K562 (cell line): ENCODE results near the gene GMNN. TPM values are rescaled to one million over a fixed set of nuclear protein-coding genes. Genes with fewer than 3 reads are reported as not detected.

Source experiments
- ATAC-seq: fragments of 200-7000 bp; cut with Tn5 transposase; 3 replicates; pipeline ENCODE4 v1.9.1; 2020; ENCODE audit warnings: moderate library complexity
- BruUV-seq: library from RNA; stranded (reverse); fragments of 400-500 nt; replicated peaks from 2 replicates; lab custom pipeline; 2021; lab: Mats Ljungman, UMichigan
- CTCF ChIA-PET: fragments of 300-600 bp; formaldehyde crosslinking; extraction: SDS; loops from one replicate; lab custom pipeline; 2021; ENCODE audit warnings: low intra/inter-chr PET ratio; lab: Yijun Ruan, JAX
- POLR2A ChIA-PET: fragments of 300-600, 350-650 bp; sonication (Branson Sonifier 250); formaldehyde crosslinking; extraction: SDS; loops from one replicate; lab custom pipeline; 2021; ENCODE audit warnings: antibody characterized with exemption, inconsistent platforms; lab: Yijun Ruan, JAX
- DNase-seq, 4 experiments: peaks; one replicate each; pipeline versions ENCODE4 v3.0.0 to v3.0.0-alpha.2; 2011 to 2018; ENCODE audit warnings: low spot score in 3 of 4, mixed read lengths in 3 of 4; ENCODE audit errors: extremely low read depth in 1 of 4
- FAIRE-seq: peaks from 2 replicates; lab custom pipeline; 2011; peaks lifted over from hg19 to GRCh38; lab: Jason Lieb, UNC
- H2AFZ ChIP-seq: 2 replicates; pipeline ENCODE4 v1.6.0; 2011; ENCODE audit warnings: low read depth, low read length, control low read depth, inconsistent platforms
- H3K27ac ChIP-seq: fragments of 200-600 bp; 3 replicates; pipeline ENCODE4 v1.8.0; 2011; ENCODE audit warnings: low read depth, mild to moderate bottlenecking, control low read depth, inconsistent platforms, low read length, moderate library complexity, mixed read lengths; ENCODE audit errors: extremely low read depth
- H3K27me3 ChIP-seq, 2 experiments: fragments of 300-600 bp in 1 of 2; 2 replicates in 1 of 2; 3 replicates in 1 of 2; pipeline versions ENCODE4 v1.6.0 to v1.8.0; 2011; ENCODE audit warnings: inconsistent platforms in 2 of 2, low read length in 2 of 2, mild to moderate bottlenecking in 1 of 2, mixed read lengths in 1 of 2, moderate library complexity in 1 of 2; ENCODE audit not compliant: control insufficient read depth in 2 of 2, insufficient read depth in 2 of 2
- H3K36me3 ChIP-seq: fragments of 300-600 bp; 3 replicates; pipeline ENCODE4 v1.8.0; 2011; ENCODE audit warnings: mild to moderate bottlenecking, low read length, inconsistent platforms; ENCODE audit not compliant: control insufficient read depth, insufficient read depth
- H3K4me1 ChIP-seq, 2 experiments: fragments of 200-600 bp in 1 of 2; replicated peaks in 1 of 2; 2 replicates in 1 of 2; 3 replicates in 1 of 2; pipeline versions ENCODE4 v1.5.1 to v1.8.0; 2011; ENCODE audit warnings: inconsistent platforms in 2 of 2, low read length in 2 of 2, mild to moderate bottlenecking in 1 of 2, mixed read lengths in 1 of 2, moderate library complexity in 1 of 2; ENCODE audit not compliant: control insufficient read depth in 2 of 2, insufficient read depth in 2 of 2
- H3K4me2 ChIP-seq: 2 replicates; pipeline ENCODE4 v1.6.1; 2011; ENCODE audit warnings: low read length, control low read depth, inconsistent platforms, mixed read lengths; ENCODE audit not compliant: insufficient read depth
- H3K4me3 ChIP-seq: fragments of 200-600 bp; sonication (generic), shearing (Covaris generic); 2 replicates; pipeline ENCODE4 v1.5.1; 2016; ENCODE audit warnings: control low read depth, inconsistent platforms
- H3K79me2 ChIP-seq: fragments of 200-600 bp; 3 replicates; pipeline ENCODE4 v1.8.0; 2011; ENCODE audit warnings: low read length, inconsistent platforms; ENCODE audit not compliant: control insufficient read depth, insufficient read depth
- H3K9ac ChIP-seq, 2 experiments: 2 replicates each; pipeline versions ENCODE4 v1.6.0 to v1.6.1; 2011; ENCODE audit warnings: low read depth in 2 of 2, low read length in 2 of 2, control low read depth in 1 of 2, inconsistent platforms in 1 of 2, mild to moderate bottlenecking in 1 of 2, mixed read lengths in 1 of 2; ENCODE audit not compliant: insufficient read depth in 1 of 2
- H3K9me1 ChIP-seq: one replicate; pipeline ENCODE4 v1.6.0; 2011; ENCODE audit warnings: inconsistent platforms, mild to moderate bottlenecking, low read length, moderate library complexity; ENCODE audit not compliant: control insufficient read depth, insufficient read depth
- H3K9me3 ChIP-seq: replicated peaks from 2 replicates; pipeline ENCODE4 v1.5.1; 2011; ENCODE audit warnings: low read depth, low read length, inconsistent platforms; ENCODE audit not compliant: control insufficient read depth, insufficient read depth
- H4K20me1 ChIP-seq: replicated peaks from 2 replicates; pipeline ENCODE4 v1.6.1; 2011; ENCODE audit warnings: low read length, inconsistent platforms, mixed read lengths; ENCODE audit not compliant: control insufficient read depth, insufficient read depth
- ESRRA ChIP-seq: fragments of 450-650 bp; IDR thresholded peaks from 2 replicates; pipeline ENCODE4 v1.6.1; 2014; ENCODE audit warnings: low read depth, mild to moderate bottlenecking, moderate library complexity, borderline replicate concordance
- RBM25 ChIP-seq: fragments of 200-400 bp; formaldehyde crosslinking; IDR thresholded peaks from 2 replicates; pipeline ENCODE4 v1.6.1; 2018; ENCODE audit warnings: low read length, low read depth, moderate library complexity; ENCODE audit not compliant: severe bottlenecking
- RUNX1 ChIP-seq: sonication (generic); IDR thresholded peaks from 2 replicates; pipeline ENCODE4 v1.6.1; 2016; ENCODE audit warnings: antibody characterized with exemption, low read depth
- STAT5A ChIP-seq: IDR thresholded peaks from 2 replicates; pipeline ENCODE4 v1.6.1; 2012; ENCODE audit warnings: low read length, inconsistent platforms, borderline replicate concordance
- ZNF143 ChIP-seq: sonication (generic); formaldehyde crosslinking; IDR thresholded peaks from 2 replicates; pipeline ENCODE4 v1.9.0; 2022; ENCODE audit warnings: mild to moderate bottlenecking, missing genetic modification reagents
- ZNF589 ChIP-seq: fragments of 200-800 bp; sonication (Bioruptor generic); IDR thresholded peaks from 2 replicates; pipeline ENCODE4 v1.6.1; 2016; ENCODE audit warnings: low read depth, missing genetic modification characterization, missing compliant biosample characterization
- WGBS: fragments of 100-300 bp; shearing (Covaris generic); methylation state at CpG from one replicate; pipeline ENCODE4 v1.1.6; 2016; ENCODE audit warnings: low coverage, mixed read lengths; ENCODE audit not compliant: insufficient coverage; ENCODE audit errors: missing lambda C conversion rate; 5-methylcytosine and 5-hydroxymethylcytosine counted together
- in situ Hi-C: fragments of 300-500 bp; cut with MboI; formaldehyde crosslinking; loops from 4 replicates; pipeline ENCODE4 v1.15.0; 2018; ENCODE audit warnings: inconsistent platforms, mixed read lengths
- intact Hi-C: fragments of 100-400 bp; cut with micrococcal nuclease; formaldehyde crosslinking; loops from 2 replicates; pipeline ENCODE4 v1.14.2; 2022
- polyA plus RNA-seq, 8 experiments: library from polyadenylated mRNA; depleted of rRNA in 4 of 8; stranded (reverse) in 5 of 8; unstranded in 3 of 8; fragments of >200 nt; fragmentation: Nextera tagmentation in 2 of 8; fragmentation: Illumina TruSeq in 1 of 8; extraction: Ambion mirVana in 2 of 8; extraction: Trizol in 1 of 8; gene quantifications; 2 replicates each; pipeline versions ENCODE4 v1.2.1 to v1.2.3, GENCODE V29; 2011 to 2014; ENCODE audit warnings: inconsistent platforms in 1 of 8, missing spikeins in 1 of 8
- total RNA-seq, 7 experiments: library from RNA; depleted of rRNA in 6 of 7; stranded (reverse); fragments of >200 nt in 6 of 7; fragmentation: Illumina TruSeq in 2 of 7; extraction: Trizol in 2 of 7; gene quantifications; 2 replicates each; pipeline versions ENCODE4 v1.2.1 to v1.2.3, GENCODE V29; 2011 to 2021; ENCODE audit warnings: low replicate concordance in 1 of 7
- TF ChIP-seq, protein P1 (sequence below), 3 experiments: fragments of 200-800 bp in 1 of 3; sonication (Bioruptor generic) in 1 of 3; sonication (generic) in 1 of 3; formaldehyde crosslinking in 1 of 3; IDR thresholded peaks; 2 replicates each; pipeline versions ENCODE4 v1.6.1 to v1.8.0; 2016 to 2022; ENCODE audit warnings: mild to moderate bottlenecking in 2 of 3, missing compliant biosample characterization in 2 of 3, missing genetic modification characterization in 2 of 3, missing genetic modification reagents in 1 of 3

GMNN gene
- total and polyA plus RNA-seq, 9 of the 15 experiments (the other 6 are each of a cell fraction or from before 2014, with no cell fraction given) = 144 to 370 (median 210) TPM

DNA sequence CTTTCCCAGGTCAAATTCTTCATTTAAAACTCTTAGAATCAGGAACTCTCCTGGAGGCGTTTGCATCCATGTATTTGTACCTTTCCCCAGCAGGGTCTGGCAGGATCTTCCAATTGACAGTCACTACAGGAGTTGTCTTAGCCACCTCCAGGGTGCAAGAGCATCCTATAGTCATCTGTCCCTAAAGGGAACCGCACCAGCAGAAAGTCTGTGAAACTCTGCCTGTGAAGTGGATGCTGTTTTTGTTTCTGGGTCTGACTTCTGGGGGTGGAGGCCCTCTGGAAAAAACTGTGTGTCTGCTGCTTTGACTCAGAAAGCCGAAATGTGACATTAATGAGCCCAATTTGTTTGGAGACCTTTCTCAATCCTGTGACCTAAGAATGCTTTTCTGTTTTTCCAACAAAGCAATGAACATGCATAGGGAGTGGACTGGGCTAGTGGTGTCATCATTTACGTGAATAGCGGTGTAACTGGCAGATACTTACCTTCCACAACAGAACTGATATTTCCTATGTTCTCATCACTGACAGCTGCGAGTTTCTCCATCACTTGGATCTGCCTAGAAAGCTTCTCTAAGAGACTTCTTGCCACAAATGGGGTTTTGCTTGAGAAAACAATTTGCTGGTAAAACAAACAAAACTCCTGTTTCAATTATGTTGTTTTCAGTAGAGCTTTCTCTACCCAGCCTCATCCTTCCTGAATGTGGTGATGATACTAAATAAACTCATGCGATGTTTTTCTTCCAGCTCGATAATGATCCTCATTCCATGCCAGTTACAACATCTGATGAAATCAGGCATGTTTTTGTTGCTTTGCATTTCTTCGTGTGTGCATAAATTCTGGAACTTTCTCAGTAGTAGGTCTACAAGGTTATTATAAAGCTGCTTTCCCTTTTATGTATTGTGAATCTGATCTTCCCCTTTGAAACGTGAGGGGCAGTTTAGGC is 57.3 kb downstream of the GMNN start:
- in situ Hi-C loops (no loop called here), intact Hi-C loops (no loop called here)
- Histone ChIP-seq H3K4me3 (no peak overlapping the region), H3K27ac (no peak overlapping the region), H3K9me1 (no peaks in the 10 kb centered on the region), H3K9ac (no peak overlapping the region), H3K4me1 (no peaks in the 10 kb centered on the region), H2AFZ (no peak overlapping the region), H3K36me3 (no peaks in the 10 kb centered on the region), H3K27me3 (peaks cover 9 to 27% of the 10 kb centered on the region in 2 experiments), H3K79me2 (no peaks in the 10 kb centered on the region), H3K9me3 (no peaks in the 10 kb centered on the region), H3K4me2 (no peak overlapping the region), H4K20me1 (no peaks in the 10 kb centered on the region)
- POLR2A ChIA-PET = no interaction called here
- FAIRE-seq (peak; percentile 56), DNase-seq (no peak), ATAC-seq (no peak)
- CTCF ChIA-PET = no interaction called here
- TF ChIP-seq, protein P1, sequence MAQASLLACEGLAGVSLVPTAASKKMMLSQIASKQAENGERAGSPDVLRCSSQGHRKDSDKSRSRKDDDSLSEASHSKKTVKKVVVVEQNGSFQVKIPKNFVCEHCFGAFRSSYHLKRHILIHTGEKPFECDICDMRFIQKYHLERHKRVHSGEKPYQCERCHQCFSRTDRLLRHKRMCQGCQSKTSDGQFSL (CRISPR knock-in tag; IDR thresholded peaks at IDR 0.05) = no peak
- TF ChIP-seq, protein P1 (tag; IDR thresholded peaks at IDR 0.05) = no peak
- WGBS = 2% methylated on average over 10 of the region's 10 CpGs
- no TSS peak for BruUV-seq

GRCh38 chr6:24832794-24833193 is 58.1 kb downstream of the GMNN start:
- H2AFZ ChIP-seq = no peak overlapping the region
- H3K79me2 ChIP-seq = no peaks in the 10 kb centered on the region
- TF ChIP-seq RBM25 = peak; percentile 51
- TF ChIP-seq STAT5A = no peak
- no peak for TF ChIP-seq ZNF143
- TF ChIP-seq ESRRA = peak; percentile 74
- TF ChIP-seq RUNX1 = no peak
- no peak for TF ChIP-seq ZNF589 (CRISPR knock-in tag)
- no peak overlapping the region for H3K27ac ChIP-seq
- CTCF ChIA-PET = no interaction called here
- no peak overlapping the region for H3K4me3 ChIP-seq
- ATAC-seq (no peak), FAIRE-seq (no peak), DNase-seq (no peak)
- H3K27me3 ChIP-seq = peaks cover 5 to 22% of the 10 kb centered on the region in 2 experiments
- H3K4me1 ChIP-seq = no peaks in the 10 kb centered on the region
- no TSS peak for BruUV-seq
- no peaks in the 10 kb centered on the region for H3K9me1 ChIP-seq
- POLR2A ChIA-PET = no interaction called here
- no peak overlapping the region for H3K9ac ChIP-seq
- H4K20me1 ChIP-seq = no peaks in the 10 kb centered on the region
- no peaks in the 10 kb centered on the region for H3K9me3 ChIP-seq
- in situ Hi-C loops (no loop called here), intact Hi-C loops (no loop called here)
- H3K4me2 ChIP-seq = no peak overlapping the region
- no peaks in the 10 kb centered on the region for H3K36me3 ChIP-seq
- WGBS = 0% methylated on average over 1 of the region's 1 CpG
